Measurements from ENCODE around the gene AHSA1.

Gene AHSA1

GRCh38 chr14:77474479-77475177 is 16.7 kb downstream of the AHSA1 start:
- no peak for DNase-seq

GRCh38 chr14:77475432-77476115 is 17.7 kb downstream of the AHSA1 start:
- DNase-seq = no peak

- DNase-seq = no peak
These were observed 20.1 kb downstream of the AHSA1 start for GRCh38 chr14:77478029-77478428.

- DNase-seq = no peak
These were observed 20.9 kb downstream of the AHSA1 start for GRCh38 chr14:77478796-77479195.

- no peak for DNase-seq
These were observed 24.5 kb downstream of the AHSA1 start for GRCh38 chr14:77482422-77482821.

- DNase-seq = no peak
These were observed 27.4 kb downstream of the AHSA1 start for GRCh38 chr14:77485256-77485655.

- DNase-seq = no peak
These were observed 28.2 kb downstream of the AHSA1 start for GRCh38 chr14:77485901-77486678.

- no peak for DNase-seq
These were observed 30.7 kb downstream of the AHSA1 start for GRCh38 chr14:77488558-77488957.

- no peak for DNase-seq
These were observed 31.1 kb downstream of the AHSA1 start for GRCh38 chr14:77489041-77489440.

GRCh38 chr14:77490347-77490986 is 32.6 kb downstream of the AHSA1 start:
- no peak for DNase-seq

GRCh38 chr14:77491056-77491455 is 33.2 kb downstream of the AHSA1 start:
- no peak for DNase-seq

GRCh38 chr14:77495334-77495733 is 37.4 kb downstream of the AHSA1 start:
- no peak for DNase-seq

- DNase-seq = peak; percentile 25
These were observed 40.5 kb downstream of the AHSA1 start, which contains the start of gene ISM2 for GRCh38 chr14:77498120-77498979. TSS of gene ISM2 (minus strand) at chr14:77498816. CDS start at chr14:77498793, 23 bp downstream.

- DNase-seq = no peak
These were observed 41.2 kb downstream of the AHSA1 start for GRCh38 chr14:77498984-77499527.

- no peak for DNase-seq
These were observed 44.4 kb downstream of the AHSA1 start for GRCh38 chr14:77502109-77502782.

- no peak for DNase-seq
These were observed 45.2 kb downstream of the AHSA1 start for GRCh38 chr14:77503138-77503537.

- no peak for DNase-seq
These were observed 47.1 kb downstream of the AHSA1 start for GRCh38 chr14:77505031-77505430.

- DNase-seq = no peak
These were observed 49.9 kb downstream of the AHSA1 start for GRCh38 chr14:77507762-77508161.

- DNase-seq = no peak
These were observed 50.4 kb downstream of the AHSA1 start for GRCh38 chr14:77508249-77508648.

GRCh38 chr14:77508876-77509275 is 51.0 kb downstream of the AHSA1 start:
- no peak for DNase-seq

- no peak for DNase-seq
These were observed 51.5 kb downstream of the AHSA1 start for GRCh38 chr14:77509366-77509765.
